PC-9 (cell line): ENCODE results near the gene TTF2.

Source experiments
- EZH2 ChIP-seq: fragments of 200-600 bp; sonication (generic); IDR thresholded peaks from 2 replicates; pipeline ENCODE4 v1.8.0; 2017; ENCODE audit warnings: antibody characterized with exemption, low read depth
- TF ChIP-seq, protein P1 (sequence below): fragments of 200-600 bp; sonication (generic); conservative IDR thresholded peaks from 2 replicates; pipeline ENCODE4 v1.6.1; 2017; ENCODE audit warnings: mixed run types, antibody characterized with exemption, mild to moderate bottlenecking, moderate library complexity

DNA sequence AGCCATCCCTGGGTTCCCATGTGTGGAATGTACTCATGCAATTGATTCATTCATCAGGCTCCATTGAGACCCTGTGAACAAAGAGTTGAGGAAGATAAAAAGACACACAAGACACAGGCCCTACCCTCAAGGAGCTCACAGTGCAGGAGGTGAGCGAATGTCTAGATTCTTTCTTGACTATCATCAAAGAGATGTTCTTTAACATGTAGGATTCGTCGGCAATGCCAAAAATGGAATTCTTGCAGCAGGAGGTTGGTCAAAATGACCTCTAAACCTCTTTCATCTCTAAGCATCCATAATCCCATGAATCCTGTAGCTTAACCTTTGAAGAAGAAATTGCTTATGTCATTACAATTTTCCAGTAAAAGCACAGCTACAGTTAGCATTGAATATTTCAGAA, 27.9 kb upstream of the TTF2 start:
- no peak for TF ChIP-seq EZH2
- TF ChIP-seq, protein P1, sequence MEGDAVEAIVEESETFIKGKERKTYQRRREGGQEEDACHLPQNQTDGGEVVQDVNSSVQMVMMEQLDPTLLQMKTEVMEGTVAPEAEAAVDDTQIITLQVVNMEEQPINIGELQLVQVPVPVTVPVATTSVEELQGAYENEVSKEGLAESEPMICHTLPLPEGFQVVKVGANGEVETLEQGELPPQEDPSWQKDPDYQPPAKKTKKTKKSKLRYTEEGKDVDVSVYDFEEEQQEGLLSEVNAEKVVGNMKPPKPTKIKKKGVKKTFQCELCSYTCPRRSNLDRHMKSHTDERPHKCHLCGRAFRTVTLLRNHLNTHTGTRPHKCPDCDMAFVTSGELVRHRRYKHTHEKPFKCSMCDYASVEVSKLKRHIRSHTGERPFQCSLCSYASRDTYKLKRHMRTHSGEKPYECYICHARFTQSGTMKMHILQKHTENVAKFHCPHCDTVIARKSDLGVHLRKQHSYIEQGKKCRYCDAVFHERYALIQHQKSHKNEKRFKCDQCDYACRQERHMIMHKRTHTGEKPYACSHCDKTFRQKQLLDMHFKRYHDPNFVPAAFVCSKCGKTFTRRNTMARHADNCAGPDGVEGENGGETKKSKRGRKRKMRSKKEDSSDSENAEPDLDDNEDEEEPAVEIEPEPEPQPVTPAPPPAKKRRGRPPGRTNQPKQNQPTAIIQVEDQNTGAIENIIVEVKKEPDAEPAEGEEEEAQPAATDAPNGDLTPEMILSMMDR: no peak
